GM13976 (cell line): ENCODE measurements around the gene KRTAP12-4.

Experiments
- DNase-seq: peaks from one replicate; pipeline ENCODE4 v3.0.0; 2012; ENCODE audit warnings: low spot score
- in situ Hi-C: fragments of 300-500 bp; cut with MboI; formaldehyde crosslinking; loops from one replicate; pipeline ENCODE4 v1.12.0; 2022; ENCODE audit warnings: low sequenced_read_pairs, mixed read lengths, inconsistent platforms; ENCODE audit not compliant: unreplicated experiment
- TF ChIP-seq, protein P1 (sequence below): IDR thresholded peaks from 2 replicates; pipeline ENCODE4 v1.5.1; 2012; ENCODE audit warnings: borderline replicate concordance, mild to moderate bottlenecking; ENCODE audit not compliant: insufficient read depth; ENCODE audit errors: extremely low read depth, missing control alignments, control extremely low read depth

The KRTAP12-4 gene

DNA sequence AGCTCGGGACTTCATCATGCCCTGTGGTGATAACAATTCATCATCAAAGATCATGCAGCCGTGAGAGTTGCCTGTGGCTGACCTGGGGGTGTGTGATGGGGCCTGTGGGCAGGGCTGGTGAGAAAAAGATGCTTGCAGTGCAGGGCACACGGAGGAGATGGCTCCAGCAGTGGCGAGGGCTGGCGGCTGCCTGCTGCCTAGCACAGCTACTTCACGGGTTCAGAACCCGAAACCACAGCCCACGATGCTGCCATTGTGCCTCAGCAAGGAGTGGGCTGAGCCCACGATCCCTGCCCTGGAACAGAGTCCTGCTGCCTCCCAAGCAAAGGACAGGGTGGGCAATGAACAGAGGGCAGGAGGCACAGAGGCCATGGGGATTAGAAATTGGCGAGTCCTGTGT, 28.2 kb downstream of the KRTAP12-4 start:
- in situ Hi-C loops = no loop called here
- no peak for DNase-seq
- TF ChIP-seq, protein P1, sequence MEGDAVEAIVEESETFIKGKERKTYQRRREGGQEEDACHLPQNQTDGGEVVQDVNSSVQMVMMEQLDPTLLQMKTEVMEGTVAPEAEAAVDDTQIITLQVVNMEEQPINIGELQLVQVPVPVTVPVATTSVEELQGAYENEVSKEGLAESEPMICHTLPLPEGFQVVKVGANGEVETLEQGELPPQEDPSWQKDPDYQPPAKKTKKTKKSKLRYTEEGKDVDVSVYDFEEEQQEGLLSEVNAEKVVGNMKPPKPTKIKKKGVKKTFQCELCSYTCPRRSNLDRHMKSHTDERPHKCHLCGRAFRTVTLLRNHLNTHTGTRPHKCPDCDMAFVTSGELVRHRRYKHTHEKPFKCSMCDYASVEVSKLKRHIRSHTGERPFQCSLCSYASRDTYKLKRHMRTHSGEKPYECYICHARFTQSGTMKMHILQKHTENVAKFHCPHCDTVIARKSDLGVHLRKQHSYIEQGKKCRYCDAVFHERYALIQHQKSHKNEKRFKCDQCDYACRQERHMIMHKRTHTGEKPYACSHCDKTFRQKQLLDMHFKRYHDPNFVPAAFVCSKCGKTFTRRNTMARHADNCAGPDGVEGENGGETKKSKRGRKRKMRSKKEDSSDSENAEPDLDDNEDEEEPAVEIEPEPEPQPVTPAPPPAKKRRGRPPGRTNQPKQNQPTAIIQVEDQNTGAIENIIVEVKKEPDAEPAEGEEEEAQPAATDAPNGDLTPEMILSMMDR = no peak

DNA sequence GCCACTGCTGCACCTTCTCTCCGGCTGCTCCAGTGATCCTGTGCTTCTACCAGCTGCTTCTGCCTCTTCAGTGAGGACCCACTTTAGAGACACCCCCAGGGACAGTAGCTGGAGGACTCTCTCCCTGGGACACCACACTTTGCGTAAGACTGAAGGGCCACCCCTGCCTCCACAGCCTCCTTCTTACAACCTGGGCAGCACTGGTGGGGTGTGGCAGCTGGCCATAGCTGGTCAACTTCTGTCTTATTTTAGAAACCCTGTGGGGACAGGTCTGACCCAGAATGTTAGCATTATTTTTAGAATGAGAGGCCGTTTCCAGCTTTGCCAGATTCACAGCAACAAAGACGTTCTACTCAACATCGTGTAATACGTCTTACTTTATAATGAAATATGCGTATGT, 28.7 kb downstream of the KRTAP12-4 start:
- in situ Hi-C loops = no loop called here
- no peak for DNase-seq
- TF ChIP-seq, protein P1 = no peak

GRCh38 chr21:44623575-44623974, 30.9 kb downstream of the KRTAP12-4 start:
- no peak for DNase-seq
- in situ Hi-C loops = no loop called here
- TF ChIP-seq, protein P1 = no peak

DNA sequence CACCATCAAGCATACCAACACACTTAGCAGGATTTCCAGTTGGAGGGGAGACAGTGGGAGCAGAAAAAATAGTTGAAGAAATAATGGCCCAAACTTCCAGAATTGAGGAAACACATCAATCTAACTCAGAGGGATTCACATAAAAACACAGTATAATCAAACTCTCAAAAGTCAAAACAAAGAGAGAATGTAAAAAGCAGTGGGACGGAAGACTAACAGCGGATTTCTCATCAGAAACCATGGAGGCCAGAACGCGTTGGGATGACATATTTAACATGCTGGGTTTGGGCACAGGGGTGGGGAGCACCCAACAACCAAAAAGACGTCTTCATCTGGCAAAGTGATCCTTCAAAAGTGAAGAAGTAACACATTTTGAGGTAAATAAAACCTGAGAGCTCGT, 34.6 kb downstream of the KRTAP12-4 start:
- in situ Hi-C loops = no loop called here

DNA sequence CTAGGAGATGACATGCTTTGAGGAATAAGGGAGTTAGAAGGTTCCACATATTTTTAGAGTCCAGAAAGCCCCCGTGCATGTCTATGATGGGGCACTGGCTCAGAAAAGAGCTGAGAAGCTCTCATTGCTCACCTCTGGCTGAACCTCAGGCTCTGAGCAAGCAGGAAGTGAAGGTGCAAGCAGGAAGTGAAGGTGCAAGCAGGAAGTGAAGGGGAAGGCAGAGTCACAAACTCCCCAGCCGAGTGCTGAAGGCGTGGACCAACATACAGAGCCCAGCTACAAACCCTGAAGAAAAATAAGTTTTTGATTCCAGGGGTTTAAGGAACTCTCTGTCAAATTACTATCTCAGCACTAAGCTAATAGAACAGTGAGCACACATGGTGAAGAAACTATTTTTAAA, 35.5 kb downstream of the KRTAP12-4 start:
- in situ Hi-C loops = no loop called here
- DNase-seq = no peak
- TF ChIP-seq, protein P1 = no peak

More for the DNA sequence above, 34.6 kb downstream of the KRTAP12-4 start:
- TF ChIP-seq, protein P1 = no peak
- no peak for DNase-seq

DNA sequence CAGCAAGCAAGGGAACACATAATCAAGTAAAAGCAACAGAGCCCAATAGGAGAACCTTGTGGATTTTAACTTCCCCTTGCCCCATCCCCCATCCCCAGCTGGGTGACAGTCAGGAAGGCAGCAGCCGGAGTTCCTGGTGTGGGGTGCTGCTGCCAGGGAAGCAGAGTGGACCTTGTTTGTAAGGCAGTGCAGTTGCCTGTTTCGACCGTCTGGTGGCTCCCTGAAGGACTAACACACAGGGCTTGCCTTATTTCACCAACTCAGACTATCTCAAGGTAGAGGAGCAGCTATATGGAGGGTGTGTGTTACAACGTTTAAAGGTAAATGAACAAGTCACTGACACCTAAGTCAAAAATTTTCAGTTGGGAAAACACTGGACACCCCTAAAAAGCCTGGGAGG, 36.0 kb downstream of the KRTAP12-4 start:
- in situ Hi-C loops = no loop called here
- TF ChIP-seq, protein P1 = no peak
- DNase-seq = no peak

GRCh38 chr21:44617071-44617501, 37.4 kb downstream of the KRTAP12-4 start:
- in situ Hi-C loops = no loop called here
- no peak for DNase-seq

More at GRCh38 chr21:44617071-44617501, 37.4 kb downstream of the KRTAP12-4 start:
- TF ChIP-seq, protein P1 = no peak
